Astrocyte of the cerebellum (primary cell): ENCODE measurements around the gene MBD2.
A peak's percentile ranks its signal among the peaks of the same experiment; 100 is the strongest.
"Not testable (repeated sequence)": the region's sequence is repeated elsewhere in the genome, so short reads cannot be mapped to it uniquely, and the experiment has no call there.

Source experiments
- DNase-seq: peaks from one replicate; pipeline ENCODE4 v3.0.0-alpha.2; 2011; ENCODE audit warnings: low read depth
- H3K4me3 ChIP-seq: 2 replicates; pipeline ENCODE4 v1.5.1; 2011; ENCODE audit warnings: mild to moderate bottlenecking, low read depth, low read length, moderate library complexity
- CTCF ChIP-seq: IDR thresholded peaks from 2 replicates; pipeline ENCODE4 v1.5.1; 2012; ENCODE audit warnings: low read length, low read depth, moderate library complexity, mild to moderate bottlenecking; ENCODE audit errors: missing control alignments
- in situ Hi-C: cut with HindIII; loops from 2 replicates; pipeline ENCODE4 v1.10.0; 2017; ENCODE audit warnings: low sequenced_read_pairs

MBD2 gene

GRCh38 chr18:54228364-54228763 is 3.9 kb upstream of the MBD2 start:
- in situ Hi-C loops: no loop called here
- DNase-seq: no peak
- TF ChIP-seq CTCF: no peak
- H3K4me3 ChIP-seq: no peak overlapping the region

GRCh38 chr18:54223568-54224241 is 764 bp downstream of the MBD2 start:
- peak overlapping the region; percentile 68 for H3K4me3 ChIP-seq
- in situ Hi-C loops: no loop called here
- TF ChIP-seq CTCF: no peak
- DNase-seq: peak; percentile 92

GRCh38 chr18:54222922-54223567 is 1.4 kb downstream of the MBD2 start:
- in situ Hi-C loops: no loop called here
- H3K4me3 ChIP-seq: peak overlapping the region; percentile 68
- no peak for DNase-seq
- TF ChIP-seq CTCF: no peak

GRCh38 chr18:54220406-54220805 is 4.1 kb downstream of the MBD2 start:
- DNase-seq: no peak
- in situ Hi-C loops: no loop called here
- no peak for TF ChIP-seq CTCF
- no peak overlapping the region for H3K4me3 ChIP-seq

GRCh38 chr18:54218803-54219202 is 5.7 kb downstream of the MBD2 start:
- DNase-seq, H3K4me3 ChIP-seq, in situ Hi-C loops: not testable (repeated sequence)

GRCh38 chr18:54218299-54218698 is 6.2 kb downstream of the MBD2 start:
- TF ChIP-seq CTCF: no peak
- no peak overlapping the region for H3K4me3 ChIP-seq
- DNase-seq: no peak
- in situ Hi-C loops: no loop called here

GRCh38 chr18:54217624-54218023 is 6.8 kb downstream of the MBD2 start:
- in situ Hi-C loops: no loop called here
- H3K4me3 ChIP-seq: no peak overlapping the region
- DNase-seq: no peak
- no peak for TF ChIP-seq CTCF
